Measurements from ENCODE around the gene ERLEC1. TPM values are rescaled to one million over a fixed set of nuclear protein-coding genes. Genes with fewer than 3 reads are reported as not detected.

Gene ERLEC1
- total RNA-seq, 6 experiments from 2014 or later = 18.0 to 40.0 (median 22.1) TPM

DNA sequence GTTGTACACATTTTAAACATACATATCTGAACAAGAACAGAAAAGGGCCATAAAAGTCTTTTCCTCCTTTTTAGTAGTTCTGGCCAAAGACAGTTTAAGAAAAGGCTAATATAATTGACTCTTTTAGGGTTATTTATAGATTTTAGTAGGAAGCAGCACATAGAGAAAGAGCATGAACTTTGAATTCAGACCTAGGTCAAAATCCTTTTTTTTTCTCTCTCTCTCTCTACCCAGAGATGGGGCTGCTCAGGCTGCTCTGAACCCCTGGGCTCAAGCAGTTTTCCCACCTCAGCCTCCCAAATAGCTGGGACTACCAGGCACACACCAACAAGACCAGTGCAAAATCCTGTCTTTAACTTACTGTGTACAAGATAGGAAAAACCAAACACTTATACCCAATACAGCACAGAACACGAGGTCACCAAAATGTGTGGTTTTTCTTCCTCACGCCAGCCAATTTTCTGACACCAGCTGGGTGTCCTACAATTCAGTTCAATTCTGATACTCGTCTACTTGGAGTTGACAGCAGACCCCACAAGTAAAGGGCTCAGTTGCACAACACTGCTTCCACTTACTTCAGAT, 32.1 kb downstream of the ERLEC1 start:
- TF ChIP-seq, protein P1, sequence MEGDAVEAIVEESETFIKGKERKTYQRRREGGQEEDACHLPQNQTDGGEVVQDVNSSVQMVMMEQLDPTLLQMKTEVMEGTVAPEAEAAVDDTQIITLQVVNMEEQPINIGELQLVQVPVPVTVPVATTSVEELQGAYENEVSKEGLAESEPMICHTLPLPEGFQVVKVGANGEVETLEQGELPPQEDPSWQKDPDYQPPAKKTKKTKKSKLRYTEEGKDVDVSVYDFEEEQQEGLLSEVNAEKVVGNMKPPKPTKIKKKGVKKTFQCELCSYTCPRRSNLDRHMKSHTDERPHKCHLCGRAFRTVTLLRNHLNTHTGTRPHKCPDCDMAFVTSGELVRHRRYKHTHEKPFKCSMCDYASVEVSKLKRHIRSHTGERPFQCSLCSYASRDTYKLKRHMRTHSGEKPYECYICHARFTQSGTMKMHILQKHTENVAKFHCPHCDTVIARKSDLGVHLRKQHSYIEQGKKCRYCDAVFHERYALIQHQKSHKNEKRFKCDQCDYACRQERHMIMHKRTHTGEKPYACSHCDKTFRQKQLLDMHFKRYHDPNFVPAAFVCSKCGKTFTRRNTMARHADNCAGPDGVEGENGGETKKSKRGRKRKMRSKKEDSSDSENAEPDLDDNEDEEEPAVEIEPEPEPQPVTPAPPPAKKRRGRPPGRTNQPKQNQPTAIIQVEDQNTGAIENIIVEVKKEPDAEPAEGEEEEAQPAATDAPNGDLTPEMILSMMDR (IDR thresholded peaks at IDR 0.05) = no peak
- no peak for TF ChIP-seq POLR2A (IDR thresholded peaks at IDR 0.05)
- peaks cover 0 to 16% (median 2%) of the 10 kb centered on the region in 4 donors for H3K4me1 ChIP-seq
- H3K27ac ChIP-seq = peak overlapping the region in 1 of 3 donors; percentile 41
- no peaks in the 10 kb centered on the region for H3K9me3 ChIP-seq
- peaks cover 0 to 5% (median 2%) of the 10 kb centered on the region in 4 donors for H3K36me3 ChIP-seq
- H3K4me3 ChIP-seq = no peak overlapping the region
- no peaks in the 10 kb centered on the region for H3K27me3 ChIP-seq
- peak; percentile 13 to 82 (median 62) for ATAC-seq
- WGBS (ENCODE audit: insufficient coverage, low coverage, low lambda C conversion rate, missing lambda C conversion rate) = 12% methylated on average over 3 of the region's 3 CpGs
- intact Hi-C loops (cut with DNase I) = no loop called here
- no peak for DNase-seq

DNA sequence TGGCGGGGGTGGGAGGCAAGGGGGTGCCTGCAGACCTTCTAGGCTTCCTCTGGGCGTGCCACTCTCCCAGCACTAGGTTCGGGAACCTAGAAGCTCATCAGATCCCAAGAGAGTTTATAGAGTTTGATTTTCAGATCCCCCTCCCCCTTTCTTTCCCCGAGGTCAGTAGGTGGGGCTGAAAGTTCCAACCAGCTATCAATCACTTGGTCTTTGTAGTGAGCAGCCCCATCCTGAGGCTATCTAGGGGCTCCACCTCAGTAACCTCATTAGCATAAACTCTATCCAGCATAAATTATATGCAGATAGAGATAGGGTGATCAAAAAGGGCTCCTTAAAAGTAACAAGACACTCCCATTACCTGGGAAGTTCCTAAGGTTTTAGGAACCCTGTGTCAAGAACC, 32.8 kb downstream of the ERLEC1 start:
- Histone ChIP-seq H3K36me3 (peaks cover 0 to 5% (median 2%) of the 10 kb centered on the region in 4 donors), H3K27me3 (no peaks in the 10 kb centered on the region), H3K9me3 (no peaks in the 10 kb centered on the region), H3K27ac (peak overlapping the region in 1 of 3 donors; percentile 41), H3K4me3 (no peak overlapping the region), H3K4me1 (peaks cover 0 to 16% (median 2%) of the 10 kb centered on the region in 4 donors)
- intact Hi-C loops (cut with DNase I) = no loop called here
- DNase-seq (no peak), ATAC-seq (no peak)
- 92% methylated on average over 4 of the region's 4 CpGs for WGBS (ENCODE audit: insufficient coverage, low coverage, low lambda C conversion rate, missing lambda C conversion rate)
- TF ChIP-seq, protein P1 (IDR thresholded peaks at IDR 0.05) = no peak
- no peak for TF ChIP-seq POLR2A (IDR thresholded peaks at IDR 0.05)

DNA sequence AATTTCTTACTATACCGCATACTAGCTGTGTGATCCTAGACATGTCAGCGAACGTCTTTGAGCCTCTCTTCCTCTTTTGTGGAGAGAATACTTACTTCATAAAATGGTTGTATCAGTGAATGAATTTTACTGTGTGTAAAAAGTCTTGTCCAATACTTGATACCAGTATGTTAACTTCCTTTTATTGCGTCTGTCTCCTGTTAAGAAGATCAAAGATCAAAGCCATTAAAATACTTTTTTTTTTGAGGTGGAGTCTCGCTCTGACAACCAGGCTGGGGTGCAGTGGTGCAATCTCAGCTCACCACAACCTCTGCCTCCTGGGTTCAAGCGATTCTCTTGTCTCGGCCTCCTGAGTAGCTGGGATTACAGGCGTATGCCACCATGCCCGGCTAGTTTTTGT, 33.2 kb downstream of the ERLEC1 start:
- H3K36me3 ChIP-seq = peaks cover 0 to 5% (median 2%) of the 10 kb centered on the region in 4 donors
- peaks cover 0 to 16% (median 2%) of the 10 kb centered on the region in 4 donors for H3K4me1 ChIP-seq

DNA sequence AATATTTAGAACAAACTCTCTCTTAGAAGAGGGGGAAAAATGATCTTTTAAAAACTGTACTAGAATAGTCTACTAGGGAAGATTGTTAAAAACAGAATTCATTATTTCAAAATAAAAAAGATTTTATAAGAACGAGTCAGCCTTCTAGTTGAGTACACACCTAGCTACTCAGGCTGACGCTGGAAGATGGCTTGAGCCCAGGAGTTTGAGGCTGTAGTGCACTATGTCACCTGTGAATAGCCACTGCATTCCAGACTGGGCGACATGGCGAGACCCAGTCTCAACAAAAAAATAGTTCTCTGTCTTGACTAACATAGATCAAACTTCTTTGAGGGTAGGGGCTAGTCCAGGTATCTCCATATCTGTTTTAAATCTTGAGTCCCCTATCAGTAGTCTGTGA, 33.9 kb downstream of the ERLEC1 start:
- H3K27me3 ChIP-seq = no peaks in the 10 kb centered on the region
- H3K4me3 ChIP-seq = no peak overlapping the region
- peaks cover 0 to 5% (median 2%) of the 10 kb centered on the region in 4 donors for H3K36me3 ChIP-seq
- H3K9me3 ChIP-seq = no peaks in the 10 kb centered on the region
- 82% methylated on average over 4 of the region's 4 CpGs for WGBS (ENCODE audit: insufficient coverage, low coverage, low lambda C conversion rate, missing lambda C conversion rate)
- DNase-seq = no peak
- TF ChIP-seq POLR2A (IDR thresholded peaks at IDR 0.05) = no peak
- TF ChIP-seq, protein P1 (IDR thresholded peaks at IDR 0.05) = no peak
- intact Hi-C loops (cut with DNase I) = no loop called here
- peaks cover 0 to 23% (median 6%) of the 10 kb centered on the region in 4 donors for H3K4me1 ChIP-seq
- ATAC-seq = no peak
- no peak overlapping the region for H3K27ac ChIP-seq

More for the DNA sequence above, 33.2 kb downstream of the ERLEC1 start:
- Histone ChIP-seq H3K9me3 (no peaks in the 10 kb centered on the region), H3K27me3 (no peaks in the 10 kb centered on the region), H3K4me3 (no peak overlapping the region), H3K27ac (no peak overlapping the region)
- DNase-seq (no peak), ATAC-seq (no peak)
- TF ChIP-seq, protein P1 (IDR thresholded peaks at IDR 0.05) = no peak
- no peak for TF ChIP-seq POLR2A (IDR thresholded peaks at IDR 0.05)
- intact Hi-C loops (cut with DNase I) = no loop called here
- WGBS (ENCODE audit: insufficient coverage, low coverage, low lambda C conversion rate, missing lambda C conversion rate) = 86% methylated on average over 9 of the region's 9 CpGs

Data from right lobe of liver (tissue), 6 donors.